Thoracic aorta (tissue), 2 donors: ENCODE measurements around the gene C1orf185. TPM values are rescaled to one million over a fixed set of nuclear protein-coding genes. Genes with fewer than 3 reads are reported as not detected.

Experiments
- ATAC-seq: fragments of 150-250 bp; one replicate; pipeline ENCODE4 v1.8.0; 2017; ENCODE audit warnings: low read depth; ENCODE audit not compliant: insufficient number of reproducible peaks, low FRiP score
- DNase-seq: peaks from one replicate; pipeline ENCODE4 v3.0.0-alpha.2; 2020; ENCODE audit warnings: low spot score
- H3K27ac ChIP-seq, 2 donors: fragments of 200-600 bp; sonication (generic); 1 replicate in 1 of 2; 2 replicates in 1 of 2; pipeline ENCODE4 v1.5.1; 2016; ENCODE audit warnings: mild to moderate bottlenecking in 2 of 2, moderate library complexity in 2 of 2
- H3K27me3 ChIP-seq: fragments of 200-600 bp; sonication (generic); replicated peaks from 2 replicates; pipeline ENCODE4 v1.6.0; 2016; ENCODE audit warnings: mild to moderate bottlenecking; ENCODE audit not compliant: insufficient read depth
- H3K36me3 ChIP-seq: fragments of 200-600 bp; sonication (generic); one replicate; pipeline ENCODE4 v1.5.1; 2016
- H3K4me1 ChIP-seq, 2 donors: fragments of 200-600 bp; sonication (generic); 1 replicate in 1 of 2; 2 replicates in 1 of 2; pipeline versions ENCODE4 v1.5.1 to v1.6.0; 2016; ENCODE audit warnings: low read depth in 2 of 2, mild to moderate bottlenecking in 1 of 2; ENCODE audit not compliant: control insufficient read depth in 1 of 2
- H3K4me3 ChIP-seq: fragments of 200-600 bp; sonication (generic); 2 replicates; pipeline ENCODE4 v1.5.1; 2016; ENCODE audit warnings: mild to moderate bottlenecking
- H3K9me3 ChIP-seq: fragments of 200-600 bp; sonication (generic); 2 replicates; pipeline ENCODE4 v1.5.1; 2016
- total RNA-seq, 2 donors: library from RNA; depleted of rRNA; stranded (reverse); fragments of >200 nt; gene quantifications; one replicate each; pipeline versions ENCODE4 v1.1.0 to v1.2.3, GENCODE V29; 2016
- TF ChIP-seq, protein P1 (sequence below): fragments of 200-600 bp; sonication (generic); IDR thresholded peaks from one replicate; pipeline ENCODE4 v1.5.1; 2019; ENCODE audit warnings: antibody characterized with exemption

C1orf185 gene
- total RNA-seq, 2 donors from 2014 or later, result not detected

GRCh38 chr1:51070640-51071039 is 31.4 kb upstream of the C1orf185 start:
- TF ChIP-seq, protein P1, sequence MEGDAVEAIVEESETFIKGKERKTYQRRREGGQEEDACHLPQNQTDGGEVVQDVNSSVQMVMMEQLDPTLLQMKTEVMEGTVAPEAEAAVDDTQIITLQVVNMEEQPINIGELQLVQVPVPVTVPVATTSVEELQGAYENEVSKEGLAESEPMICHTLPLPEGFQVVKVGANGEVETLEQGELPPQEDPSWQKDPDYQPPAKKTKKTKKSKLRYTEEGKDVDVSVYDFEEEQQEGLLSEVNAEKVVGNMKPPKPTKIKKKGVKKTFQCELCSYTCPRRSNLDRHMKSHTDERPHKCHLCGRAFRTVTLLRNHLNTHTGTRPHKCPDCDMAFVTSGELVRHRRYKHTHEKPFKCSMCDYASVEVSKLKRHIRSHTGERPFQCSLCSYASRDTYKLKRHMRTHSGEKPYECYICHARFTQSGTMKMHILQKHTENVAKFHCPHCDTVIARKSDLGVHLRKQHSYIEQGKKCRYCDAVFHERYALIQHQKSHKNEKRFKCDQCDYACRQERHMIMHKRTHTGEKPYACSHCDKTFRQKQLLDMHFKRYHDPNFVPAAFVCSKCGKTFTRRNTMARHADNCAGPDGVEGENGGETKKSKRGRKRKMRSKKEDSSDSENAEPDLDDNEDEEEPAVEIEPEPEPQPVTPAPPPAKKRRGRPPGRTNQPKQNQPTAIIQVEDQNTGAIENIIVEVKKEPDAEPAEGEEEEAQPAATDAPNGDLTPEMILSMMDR, result no peak
- H3K27ac ChIP-seq, result no peak overlapping the region
- H3K4me1 ChIP-seq, result peaks cover 0 to 10% of the 10 kb centered on the region in 2 donors
- no peaks in the 10 kb centered on the region for H3K36me3 ChIP-seq
- H3K4me3 ChIP-seq, result no peak overlapping the region
- ATAC-seq (no peak), DNase-seq (no peak)
- H3K27me3 ChIP-seq, result no peaks in the 10 kb centered on the region
- H3K9me3 ChIP-seq, result no peaks in the 10 kb centered on the region

DNA sequence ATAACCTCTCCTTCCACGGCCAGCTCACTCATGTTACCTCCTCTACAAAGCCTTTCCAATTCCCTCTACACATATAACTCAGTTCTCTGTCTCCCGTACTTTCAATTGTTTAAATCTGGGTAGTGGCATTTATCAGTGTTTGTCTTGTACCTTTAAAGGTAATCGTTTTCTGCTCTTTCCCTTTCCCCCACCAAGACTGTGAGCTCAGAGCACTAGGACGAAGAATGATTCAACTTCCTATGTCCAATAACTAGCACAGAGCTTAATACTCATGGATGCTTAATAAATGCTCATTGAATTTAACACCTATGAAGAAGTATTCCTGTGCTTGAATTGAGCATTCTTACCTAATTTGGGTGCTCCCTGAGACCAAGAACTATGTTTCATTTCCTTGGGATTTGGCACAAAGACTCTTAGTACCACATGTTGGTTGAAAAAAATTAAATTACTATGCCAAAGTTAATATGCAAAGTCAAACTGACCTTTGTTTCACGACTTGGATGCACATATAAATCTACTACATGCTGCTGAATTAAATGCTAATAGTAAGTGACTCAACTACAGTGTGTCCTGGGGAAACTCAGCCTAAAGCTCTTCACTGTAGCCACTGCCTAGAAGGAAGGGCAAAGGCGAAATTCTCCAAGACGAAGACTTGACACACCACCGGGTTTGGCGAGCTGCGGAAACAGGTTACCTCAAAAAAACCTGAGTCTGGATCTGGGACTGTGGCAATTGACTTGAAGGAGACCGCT is 30.6 kb upstream of the C1orf185 start:
- H3K27ac ChIP-seq, result no peak overlapping the region
- no peak for DNase-seq
- TF ChIP-seq, protein P1, result no peak

GRCh38 chr1:51072043-51072439 is 30.0 kb upstream of the C1orf185 start:
- DNase-seq (no peak), ATAC-seq (no peak)
- no peak overlapping the region for H3K4me3 ChIP-seq
- no peaks in the 10 kb centered on the region for H3K27me3 ChIP-seq
- no peak overlapping the region for H3K27ac ChIP-seq
- peaks cover 0 to 10% of the 10 kb centered on the region in 2 donors for H3K4me1 ChIP-seq
- H3K36me3 ChIP-seq, result no peaks in the 10 kb centered on the region
- no peaks in the 10 kb centered on the region for H3K9me3 ChIP-seq
- TF ChIP-seq, protein P1, result no peak

More for the DNA sequence above, 30.6 kb upstream of the C1orf185 start:
- H3K4me3 ChIP-seq, result no peak overlapping the region
- no peaks in the 10 kb centered on the region for H3K27me3 ChIP-seq
- no peaks in the 10 kb centered on the region for H3K9me3 ChIP-seq
- H3K4me1 ChIP-seq, result peaks cover 0 to 10% of the 10 kb centered on the region in 2 donors
- no peak for ATAC-seq
- no peaks in the 10 kb centered on the region for H3K36me3 ChIP-seq

DNA sequence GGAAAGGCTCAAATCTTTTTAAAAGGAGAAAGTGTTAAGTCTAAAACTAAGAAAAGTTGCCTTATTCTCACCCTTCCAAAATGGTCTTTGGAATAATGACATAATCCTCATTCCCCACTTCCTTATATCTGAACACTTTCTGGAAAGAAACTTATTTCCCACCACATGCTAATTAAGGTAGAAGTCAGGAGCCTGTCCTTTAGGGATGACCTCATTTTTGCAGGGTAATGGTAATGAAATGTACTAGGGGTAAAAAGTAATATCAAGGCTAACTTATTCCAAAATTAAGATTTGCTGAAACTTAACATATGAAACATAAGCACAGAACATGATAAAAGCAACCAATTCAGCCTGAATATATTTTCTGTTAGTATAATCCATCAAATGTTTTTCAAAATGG is 29.4 kb upstream of the C1orf185 start:
- H3K4me1 ChIP-seq, result peaks cover 0 to 10% of the 10 kb centered on the region in 2 donors
- TF ChIP-seq, protein P1, result no peak
- no peak for ATAC-seq
- no peak overlapping the region for H3K4me3 ChIP-seq
- no peaks in the 10 kb centered on the region for H3K27me3 ChIP-seq
- no peaks in the 10 kb centered on the region for H3K9me3 ChIP-seq
- H3K27ac ChIP-seq, result no peak overlapping the region
- no peaks in the 10 kb centered on the region for H3K36me3 ChIP-seq
- DNase-seq, result no peak

- Histone ChIP-seq H3K9me3 (no peaks in the 10 kb centered on the region), H3K36me3 (no peaks in the 10 kb centered on the region), H3K4me3 (no peak overlapping the region), H3K4me1 (peaks cover 0 to 10% of the 10 kb centered on the region in 2 donors), H3K27ac (no peak overlapping the region), H3K27me3 (no peaks in the 10 kb centered on the region)
- DNase-seq (no peak), ATAC-seq (no peak)
- TF ChIP-seq, protein P1, result no peak
Measured at GRCh38 chr1:51073456-51073855, 28.6 kb upstream of the C1orf185 start.
